Endothelial cell of umbilical vein (primary cell): ENCODE data around the gene RASD1. TPM values are rescaled to one million over a fixed set of nuclear protein-coding genes. Genes with fewer than 3 reads are reported as not detected.

Experiments used
- BruUV-seq: library from RNA; stranded (reverse); fragments of 400-500 nt; replicated peaks from 2 replicates; lab custom pipeline; 2021; lab: Mats Ljungman, UMichigan
- CTCF ChIA-PET: fragments of 300-600, 350-600 bp; sonication (Branson Sonifier 250); formaldehyde crosslinking; loops from one replicate; lab custom pipeline; 2021; ENCODE audit warnings: antibody characterized with exemption, inconsistent platforms; lab: Charles Lee
- POLR2A ChIA-PET: fragments of 300-600, 350-600 bp; sonication (Branson Sonifier 250); formaldehyde crosslinking; loops from one replicate; lab custom pipeline; 2021; ENCODE audit warnings: antibody characterized with exemption, inconsistent platforms; lab: Charles Lee
- DNase-seq: peaks from one replicate; pipeline ENCODE4 v3.0.0-alpha.2; 2011; ENCODE audit warnings: low read depth, low spot score
- FAIRE-seq: peaks from 2 replicates; lab custom pipeline; 2011; peaks lifted over from hg19 to GRCh38; lab: Jason Lieb, UNC
- H2AFZ ChIP-seq: 2 replicates; pipeline ENCODE4 v1.6.0; 2012; ENCODE audit warnings: low read depth, low read length, control low read depth, inconsistent platforms
- H3K27ac ChIP-seq: 2 replicates; pipeline ENCODE4 v1.5.1; 2011; ENCODE audit warnings: low read depth, mild to moderate bottlenecking, control low read depth, low read length, moderate library complexity; ENCODE audit not compliant: insufficient read depth
- H3K27me3 ChIP-seq, 2 experiments: 2 replicates each; pipeline versions ENCODE4 v1.6.0 to v1.6.1; 2011; ENCODE audit warnings: low read length in 2 of 2, mixed read lengths in 1 of 2; ENCODE audit not compliant: control insufficient read depth in 2 of 2, insufficient read depth in 2 of 2
- H3K36me3 ChIP-seq, 2 experiments: 2 replicates in 1 of 2; 3 replicates in 1 of 2; pipeline ENCODE4 v1.5.1; 2011; ENCODE audit warnings: low read length in 2 of 2, mild to moderate bottlenecking in 1 of 2, moderate library complexity in 1 of 2; ENCODE audit not compliant: control insufficient read depth in 2 of 2, insufficient read depth in 2 of 2; ENCODE audit errors: extremely low read depth in 1 of 2
- H3K4me1 ChIP-seq: 3 replicates; pipeline ENCODE4 v1.5.1; 2011; ENCODE audit warnings: mild to moderate bottlenecking, low read length; ENCODE audit not compliant: control insufficient read depth, insufficient read depth; ENCODE audit errors: extremely low read depth
- H3K4me2 ChIP-seq: 2 replicates; pipeline ENCODE4 v1.6.1; 2011; ENCODE audit warnings: low read length, control low read depth, mixed read lengths; ENCODE audit not compliant: insufficient read depth
- H3K4me3 ChIP-seq, 3 experiments: fragments of 200-600 bp in 1 of 3; sonication (generic), shearing (Covaris generic) in 1 of 3; replicated peaks in 1 of 3; 2 replicates each; pipeline ENCODE4 v1.5.1; 2011 to 2016; ENCODE audit warnings: control low read depth in 3 of 3, low read length in 3 of 3, mild to moderate bottlenecking in 2 of 3, inconsistent platforms in 1 of 3, low read depth in 1 of 3, moderate library complexity in 1 of 3; ENCODE audit not compliant: insufficient read depth in 1 of 3
- H3K79me2 ChIP-seq: 2 replicates; pipeline ENCODE4 v1.6.0; 2012; ENCODE audit warnings: low read length, inconsistent platforms; ENCODE audit not compliant: control insufficient read depth, insufficient read depth
- H3K9ac ChIP-seq: replicated peaks from 2 replicates; pipeline ENCODE3; 2011; ENCODE audit warnings: low read length, control low read depth; ENCODE audit not compliant: insufficient read depth; ENCODE audit errors: extremely low read depth
- H3K9me1 ChIP-seq: replicated peaks from 3 replicates; pipeline ENCODE4 v1.6.0; 2011; ENCODE audit warnings: mild to moderate bottlenecking, low read length; ENCODE audit not compliant: control insufficient read depth, insufficient read depth; ENCODE audit errors: extremely low read depth
- H3K9me3 ChIP-seq: replicated peaks from 2 replicates; pipeline ENCODE4 v1.5.1; 2012; ENCODE audit warnings: low read length, inconsistent platforms; ENCODE audit not compliant: control insufficient read depth, insufficient read depth
- H4K20me1 ChIP-seq: replicated peaks from 2 replicates; pipeline ENCODE3; 2011; ENCODE audit warnings: mild to moderate bottlenecking, low read length; ENCODE audit not compliant: control insufficient read depth, insufficient read depth; ENCODE audit errors: extremely low read depth
- GATA2 ChIP-seq: IDR thresholded peaks from 2 replicates; pipeline ENCODE4 v1.7.0; 2011; ENCODE audit warnings: low read depth, mild to moderate bottlenecking, moderate library complexity, mixed read lengths, low read length; ENCODE audit not compliant: insufficient read length, insufficient read depth
- JUN ChIP-seq: IDR thresholded peaks from 2 replicates; pipeline ENCODE4 v1.6.1; 2011; ENCODE audit warnings: borderline replicate concordance, low read depth; ENCODE audit not compliant: insufficient read length, insufficient read depth
- MAX ChIP-seq: IDR thresholded peaks from 2 replicates; pipeline ENCODE4 v1.6.1; 2011; ENCODE audit not compliant: insufficient read depth, insufficient read length
- MYC ChIP-seq: IDR thresholded peaks from one replicate; pipeline ENCODE4 v1.6.1; 2011; ENCODE audit warnings: mild to moderate bottlenecking, low read depth, low read length
- POLR2A ChIP-seq: IDR thresholded peaks from 2 replicates; pipeline ENCODE4 v1.6.1; 2012; ENCODE audit warnings: low read depth, mild to moderate bottlenecking, control low read depth, low read length
- dilution Hi-C: fragments of 300-500 bp; cut with MboI; formaldehyde crosslinking; loops from one replicate; pipeline ENCODE4 v1.15.0; 2019; ENCODE audit warnings: low sequenced_read_pairs; ENCODE audit not compliant: extremely low pct_ligation_motif_present
- intact Hi-C: fragments of 100-400 bp; cut with micrococcal nuclease; formaldehyde crosslinking; loops from one replicate; pipeline ENCODE4 v1.10.0; 2022
- polyA plus RNA-seq, 4 experiments: library from polyadenylated mRNA; depleted of rRNA in 3 of 4; stranded (reverse) in 3 of 4; unstranded in 1 of 4; fragments of >200 nt; gene quantifications; 2 replicates each; pipeline versions ENCODE4 v1.2.1 to v1.2.3, GENCODE V29; 2011 to 2012; ENCODE audit warnings: missing spikeins in 1 of 4
- total RNA-seq: library from RNA; stranded (reverse); gene quantifications from 2 replicates; pipeline ENCODE4 v1.2.3, GENCODE V29; 2021

RASD1 gene
- total and polyA plus RNA-seq, 2 donors (not counting 3 experiments of a cell fraction or from before 2014, with no cell fraction given) = 4.2 to 15.7 TPM

- Histone ChIP-seq H3K9ac (no peak overlapping the region), H3K4me1 (no peaks in the 10 kb centered on the region), H3K27ac (no peak overlapping the region), H3K27me3 (no peaks in the 10 kb centered on the region), H3K4me3 (no peak overlapping the region), H3K9me3 (no peaks in the 10 kb centered on the region), H3K4me2 (no peak overlapping the region), H3K36me3 (no peaks in the 10 kb centered on the region), H4K20me1 (no peaks in the 10 kb centered on the region), H3K9me1 (no peaks in the 10 kb centered on the region), H2AFZ (no peak overlapping the region), H3K79me2 (no peaks in the 10 kb centered on the region)
- dilution Hi-C loops = no loop called here
- intact Hi-C loops = no loop called here
- CTCF ChIA-PET = interaction anchor here (1.2 to 2.3 kb wide), 4 partner anchors 13 to 45 kb away, joined by 3 to 7 read pairs (median 4); no protein-coding TSS in a partner anchor
- TF ChIP-seq POLR2A (no peak), JUN (no peak), GATA2 (no peak)
- POLR2A ChIA-PET = no interaction called here
- DNase-seq (no peak), FAIRE-seq (no peak)
- BruUV-seq = no TSS peak
These were observed 27.7 kb upstream of the RASD1 start for GRCh38 chr17:17523731-17524490.

GRCh38 chr17:17523001-17523730 is 27.0 kb upstream of the RASD1 start:
- H3K4me3 ChIP-seq = no peak overlapping the region
- ChIA-PET CTCF (interaction anchor here (0.6 to 1.3 kb wide), 4 partner anchors 14 to 90 kb away, joined by 3 to 4 read pairs (median 3); no protein-coding TSS in a partner anchor), POLR2A (no interaction called here)
- DNase-seq (no peak), FAIRE-seq (no peak)
- no peaks in the 10 kb centered on the region for H3K4me1 ChIP-seq
- H4K20me1 ChIP-seq = no peaks in the 10 kb centered on the region
- TF ChIP-seq JUN (no peak), MYC (no peak), MAX (no peak), GATA2 (no peak)
- H2AFZ ChIP-seq = no peak overlapping the region
- no peaks in the 10 kb centered on the region for H3K79me2 ChIP-seq
- H3K36me3 ChIP-seq = no peaks in the 10 kb centered on the region
- no peak overlapping the region for H3K9ac ChIP-seq
- dilution Hi-C loops (no loop called here), intact Hi-C loops (no loop called here)
- H3K9me1 ChIP-seq = no peaks in the 10 kb centered on the region
- no peak overlapping the region for H3K4me2 ChIP-seq
- H3K27ac ChIP-seq = no peak overlapping the region
- no peaks in the 10 kb centered on the region for H3K9me3 ChIP-seq
- no TSS peak for BruUV-seq
- no peaks in the 10 kb centered on the region for H3K27me3 ChIP-seq
